Activated CD8-positive, alpha-beta memory T cell treated with anti-CD3 and anti-CD28 coated beads, Interleukin-2, amount 50 U/mL, for 1 hour (primary cell): ENCODE data around the gene GCLC.
"Not testable (repeated sequence)": the region's sequence is repeated elsewhere in the genome, so short reads cannot be mapped to it uniquely, and the experiment has no call there.

Experiments
- DNase-seq: peaks from one replicate; pipeline ENCODE4 v3.0.0-alpha.2; 2020; ENCODE audit errors: extremely low read depth

Gene GCLC

DNA sequence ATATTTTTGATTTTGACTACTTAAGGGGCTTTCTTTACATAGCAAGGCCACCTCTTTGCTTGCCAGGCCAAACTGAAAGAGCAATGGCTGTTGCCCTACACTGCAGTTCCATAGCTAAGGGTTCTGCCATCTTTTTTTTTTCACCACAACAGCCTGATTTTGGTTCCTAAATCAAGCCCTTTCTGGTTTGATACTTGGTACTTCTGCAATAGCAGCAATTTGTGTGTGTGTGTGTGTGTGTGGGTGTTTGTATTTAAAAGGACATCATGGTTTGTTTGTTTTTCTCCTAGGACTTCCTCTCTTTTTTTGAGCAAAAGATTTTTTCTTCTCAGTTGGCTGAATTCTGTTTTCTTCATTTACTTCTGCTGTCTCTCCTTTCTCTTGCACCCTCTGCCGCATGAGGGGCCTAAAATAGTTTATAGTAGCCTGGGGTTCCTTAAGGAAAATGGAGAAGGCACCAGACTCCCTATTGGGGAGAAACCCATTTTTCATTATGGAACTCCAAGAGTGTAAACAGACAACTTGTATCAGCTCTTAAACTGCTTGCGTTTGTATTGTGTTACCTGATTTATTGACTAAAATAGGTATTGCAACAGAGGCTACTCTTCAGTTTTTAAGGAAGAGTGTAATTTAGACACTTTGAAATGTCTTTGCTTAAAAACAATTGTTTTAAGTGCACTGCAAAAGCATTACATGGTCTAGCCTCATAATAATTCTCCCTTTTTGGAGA lies 12.2 kb upstream of the GCLC start:
- DNase-seq: no peak

DNA sequence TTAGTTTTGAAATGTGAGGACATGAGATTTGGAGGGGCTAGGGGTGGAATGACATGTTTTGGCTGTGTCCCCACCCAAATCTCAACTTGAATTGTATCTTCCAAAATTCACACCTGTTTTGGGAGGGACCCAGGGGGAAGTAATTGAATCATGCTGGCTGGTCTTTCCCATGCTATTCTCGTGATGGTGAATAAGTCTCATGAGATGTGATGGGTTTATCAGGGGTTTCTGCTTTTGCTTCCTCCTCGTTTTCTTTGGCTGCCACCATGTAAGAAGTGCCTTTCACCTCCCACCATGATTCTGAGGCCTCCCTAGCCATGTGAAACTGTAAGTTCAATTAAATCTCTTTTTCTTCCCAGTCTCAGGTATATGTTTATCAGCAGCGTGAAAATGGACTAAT lies 8.7 kb upstream of the GCLC start:
- DNase-seq: not testable (repeated sequence)

DNA sequence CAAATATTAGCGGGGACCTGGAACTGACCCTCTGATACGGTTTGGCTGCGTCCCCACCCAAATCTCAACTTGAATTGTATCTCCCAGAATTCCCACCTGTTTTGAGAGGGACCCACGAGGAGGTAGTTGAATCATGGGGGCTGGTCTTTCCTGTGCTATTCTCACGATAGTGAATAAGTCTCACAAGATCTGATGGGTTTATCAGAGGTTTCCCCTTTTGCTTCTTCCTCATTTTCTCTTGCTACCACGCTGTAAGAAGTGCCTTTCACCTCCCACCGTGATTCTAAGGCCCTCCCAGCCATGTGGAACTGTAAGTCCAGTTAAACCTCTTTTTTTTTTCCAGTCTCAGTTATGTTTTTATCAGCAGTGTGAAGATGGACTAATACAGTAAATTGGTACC lies 6.8 kb upstream of the GCLC start:
- DNase-seq: not testable (repeated sequence)

DNA sequence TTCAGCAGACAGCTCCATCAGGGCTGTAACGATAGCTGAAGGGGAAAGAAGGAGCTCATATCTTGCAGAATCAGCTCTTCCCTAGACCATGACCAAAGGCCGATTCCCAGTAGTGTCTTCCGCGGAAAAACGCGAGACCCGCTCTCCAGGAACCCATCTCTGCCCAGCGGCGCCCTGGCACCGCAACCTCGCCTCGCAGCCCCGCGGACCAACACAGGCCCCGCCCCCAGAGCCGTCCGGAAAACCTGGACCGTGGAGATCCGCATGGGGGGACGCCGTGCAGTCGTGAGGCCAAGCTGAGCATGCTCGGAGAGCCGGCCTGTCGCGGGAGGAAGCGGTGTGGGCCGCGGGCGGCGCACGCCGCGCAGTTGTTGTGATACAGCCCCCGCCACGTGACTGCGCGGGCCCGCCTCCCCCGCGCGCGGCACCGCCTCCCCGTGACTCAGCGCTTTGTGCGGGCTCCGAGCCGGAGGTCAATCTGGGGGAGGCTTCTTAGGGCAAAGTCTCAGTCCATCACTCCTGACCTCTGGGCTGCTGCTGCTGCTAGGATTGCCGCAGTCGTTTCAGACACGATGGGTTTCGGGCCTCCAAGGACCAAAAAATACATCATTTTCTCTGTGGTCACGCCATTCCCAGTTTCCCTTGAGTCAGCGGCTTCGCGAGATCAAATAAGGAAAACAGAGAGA lies 3.1 kb upstream of the GCLC start:
- DNase-seq: peak; percentile 77

DNA sequence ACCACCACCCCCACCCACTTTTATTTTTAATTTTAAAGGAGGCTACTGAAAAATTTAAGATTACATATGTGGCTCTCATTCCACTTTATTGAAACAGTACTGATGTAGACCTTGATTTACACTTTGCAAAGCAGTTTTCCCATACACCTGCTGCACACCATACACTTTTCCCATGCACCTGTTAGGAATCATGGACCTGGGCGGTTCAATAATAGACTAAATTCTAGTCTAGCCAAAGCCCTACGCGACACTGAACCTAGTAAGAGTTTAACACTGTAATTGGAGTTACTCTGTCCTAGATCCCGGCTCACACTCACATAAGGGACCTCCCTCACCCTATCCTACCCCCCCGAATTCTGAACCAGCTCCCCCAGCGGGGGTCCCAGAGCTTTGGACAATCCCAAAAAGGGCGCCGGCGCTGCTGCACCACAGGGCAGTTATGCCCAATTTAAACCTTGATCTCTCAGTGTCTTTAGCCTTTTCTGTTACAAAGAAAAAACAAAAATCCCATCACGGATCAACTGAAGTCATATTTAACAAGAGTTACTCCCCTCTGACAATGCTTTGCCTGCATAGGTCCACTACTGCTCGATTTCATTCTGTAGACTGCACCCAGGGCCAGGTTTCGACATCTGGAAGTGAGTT lies 2.4 kb upstream of the GCLC start:
- no peak for DNase-seq

DNA sequence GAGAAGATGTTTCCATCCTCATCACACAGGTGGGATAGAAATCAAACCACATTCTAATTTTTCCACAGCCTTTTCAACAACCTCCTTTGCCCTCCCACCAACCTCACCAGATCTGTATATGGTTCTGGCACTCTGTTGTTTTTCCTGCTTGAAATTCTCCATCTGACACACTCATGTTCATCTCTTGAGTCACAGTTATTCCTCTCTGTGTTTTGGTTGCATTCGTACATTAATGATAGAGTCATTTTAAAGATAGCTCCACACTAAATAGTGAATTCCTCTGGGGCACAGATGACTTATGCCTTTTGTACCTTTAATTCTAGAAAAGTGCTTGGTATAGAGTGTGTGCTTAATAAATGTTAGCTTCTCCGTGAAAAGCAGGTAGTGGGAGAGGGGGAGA lies 1.4 kb upstream of the GCLC start:
- DNase-seq: no peak

DNA sequence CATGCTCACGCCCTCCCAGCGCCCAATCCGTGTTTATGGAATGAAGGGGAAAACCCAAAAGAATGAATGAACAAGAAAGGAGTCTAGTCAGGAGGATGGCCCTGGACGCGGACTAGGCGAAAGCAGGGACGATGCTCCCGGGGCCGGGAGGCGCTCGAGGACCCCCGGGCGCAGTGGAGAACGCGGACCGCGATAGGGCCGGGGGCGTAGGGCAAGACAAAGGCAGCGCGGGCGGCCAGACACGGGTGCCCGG lies 758 bp downstream of the GCLC start:
- no peak for DNase-seq

DNA sequence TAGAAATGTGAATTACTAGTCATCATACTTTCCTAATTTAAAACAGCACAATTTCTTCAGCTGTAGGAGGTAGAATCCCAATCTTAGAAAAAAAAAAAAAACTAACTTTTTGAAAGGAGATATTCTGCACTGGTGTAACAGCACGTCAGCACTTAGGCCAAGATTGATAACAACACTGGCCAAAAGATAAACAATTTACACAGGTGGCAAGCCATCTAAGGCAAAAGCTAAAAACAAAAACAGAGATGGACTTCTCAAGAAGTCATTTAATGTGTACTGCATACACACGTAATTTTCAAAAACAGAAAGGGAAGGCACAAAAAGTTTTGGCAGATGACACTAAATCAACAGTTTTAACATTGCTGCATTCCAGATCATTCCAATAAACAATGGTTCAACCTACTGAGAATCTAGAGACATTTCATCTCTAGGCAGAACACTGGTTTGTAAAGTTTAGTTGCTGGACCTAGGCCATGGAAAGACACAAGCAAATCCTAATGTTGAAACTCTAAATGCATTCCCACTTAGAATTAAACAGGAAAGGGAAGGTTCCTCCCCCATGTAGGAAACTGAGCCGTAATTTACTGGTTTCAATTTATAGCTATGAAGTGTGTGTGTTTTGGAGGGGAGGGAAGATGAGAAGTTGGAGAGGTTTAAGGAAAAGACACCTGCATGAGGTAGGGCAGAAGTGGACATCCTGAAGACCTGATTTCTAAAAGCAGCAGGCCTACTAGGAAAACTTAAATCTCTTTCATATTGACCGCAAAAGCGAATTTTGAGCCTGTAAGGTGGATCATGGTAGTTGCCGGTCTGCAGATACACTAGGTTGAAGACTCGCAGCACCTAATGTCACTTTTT lies 1.3 kb downstream of the GCLC start:
- DNase-seq: no peak

DNA sequence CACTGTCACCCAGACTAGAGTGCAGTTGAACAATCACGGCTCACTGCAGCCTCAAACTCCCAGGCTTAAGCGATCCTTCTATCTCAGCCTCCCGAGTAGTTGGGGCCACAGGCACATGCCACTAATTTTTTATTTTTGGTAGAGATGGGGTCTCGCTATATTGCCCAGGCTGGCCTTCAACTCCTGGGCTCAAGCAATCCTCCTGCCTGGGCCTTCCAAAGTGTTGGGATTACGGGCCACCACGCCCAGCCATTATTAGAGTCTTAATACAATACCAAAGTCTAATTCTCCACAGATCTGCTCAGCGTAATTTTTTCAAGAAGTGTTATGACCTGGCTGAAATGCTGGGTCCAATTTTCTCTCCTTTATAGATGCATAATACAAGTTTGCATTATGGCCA lies 3.0 kb downstream of the GCLC start:
- DNase-seq: no peak

DNA sequence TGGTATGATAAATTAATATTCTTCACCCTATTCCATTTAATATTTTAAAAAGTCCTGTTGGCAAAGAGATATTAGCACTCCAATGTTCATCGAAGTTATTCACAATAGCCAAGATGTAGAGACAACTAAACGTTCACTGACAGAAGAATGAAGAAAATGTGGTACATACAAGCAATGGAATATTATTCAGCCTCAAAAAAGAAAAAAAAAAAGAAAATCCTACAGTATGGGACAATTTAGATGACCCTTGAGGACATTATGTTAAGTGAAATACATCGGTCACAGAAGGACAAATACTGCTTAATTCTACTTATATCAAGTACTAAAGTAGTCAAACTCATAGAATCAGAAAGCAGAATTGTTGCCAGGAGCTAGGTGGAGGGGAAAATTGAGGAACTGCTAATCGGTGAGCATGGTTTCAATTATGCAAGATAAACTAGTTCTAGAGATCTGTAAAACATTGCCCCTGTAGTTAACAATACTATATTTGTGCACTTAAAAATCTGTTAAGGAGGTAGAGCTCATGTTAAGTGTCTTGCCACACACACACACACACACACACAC lies 4.7 kb downstream of the GCLC start:
- no peak for DNase-seq

DNA sequence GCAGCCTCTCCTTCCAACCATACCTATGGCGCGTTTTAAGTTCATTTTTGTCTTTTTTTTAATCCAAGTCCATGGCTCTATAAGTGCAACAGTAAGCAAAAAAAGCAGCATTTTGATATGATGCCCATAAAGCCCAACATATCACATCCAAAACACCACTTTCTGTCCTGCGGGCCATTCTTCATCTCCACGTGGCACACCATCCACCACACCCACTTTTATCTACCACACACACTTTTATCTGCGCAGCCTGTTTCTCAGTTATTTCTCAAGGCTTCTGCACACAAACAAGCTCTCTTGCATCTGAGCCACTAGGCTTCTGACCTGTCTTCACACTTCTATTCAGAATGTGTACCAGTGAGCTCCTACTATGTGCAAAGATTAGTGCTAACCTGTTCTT lies 5.3 kb downstream of the GCLC start:
- DNase-seq: no peak

DNA sequence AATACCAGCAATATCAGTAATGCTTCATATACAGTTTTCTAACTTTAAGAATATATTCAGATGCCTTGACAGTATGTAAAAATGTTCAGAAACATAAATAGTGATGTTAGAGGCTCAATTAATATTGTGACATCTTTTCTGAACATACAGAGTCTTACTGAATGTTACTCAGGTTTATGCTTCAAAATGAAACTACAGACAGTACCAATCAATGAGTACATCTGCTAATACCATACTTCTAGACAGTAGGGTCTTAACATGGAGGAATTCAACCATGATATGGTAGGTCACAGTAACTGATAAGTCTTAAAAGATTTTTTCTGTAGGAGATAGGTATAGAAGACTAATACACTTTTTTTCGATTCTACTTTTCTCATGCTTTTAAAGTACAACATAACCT lies 8.3 kb downstream of the GCLC start:
- DNase-seq: no peak

DNA sequence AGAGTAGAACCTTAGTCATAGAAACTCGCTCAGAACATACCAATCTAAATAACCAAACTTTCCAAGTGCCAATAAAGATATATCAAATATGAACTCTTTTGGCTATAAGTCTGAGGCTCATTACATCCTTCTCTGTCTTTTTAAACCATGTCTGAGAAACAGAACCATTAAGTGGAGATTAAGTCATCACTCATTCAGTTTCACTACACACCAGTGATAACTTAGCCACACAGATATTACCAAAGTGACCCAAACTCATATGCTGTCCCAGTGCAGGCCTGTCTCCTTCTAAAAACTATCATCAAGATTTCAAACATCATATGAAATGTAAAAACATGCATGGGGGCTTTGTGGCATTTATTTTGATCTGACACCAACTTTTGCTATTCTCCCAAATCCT lies 12.0 kb downstream of the GCLC start:
- no peak for DNase-seq

DNA sequence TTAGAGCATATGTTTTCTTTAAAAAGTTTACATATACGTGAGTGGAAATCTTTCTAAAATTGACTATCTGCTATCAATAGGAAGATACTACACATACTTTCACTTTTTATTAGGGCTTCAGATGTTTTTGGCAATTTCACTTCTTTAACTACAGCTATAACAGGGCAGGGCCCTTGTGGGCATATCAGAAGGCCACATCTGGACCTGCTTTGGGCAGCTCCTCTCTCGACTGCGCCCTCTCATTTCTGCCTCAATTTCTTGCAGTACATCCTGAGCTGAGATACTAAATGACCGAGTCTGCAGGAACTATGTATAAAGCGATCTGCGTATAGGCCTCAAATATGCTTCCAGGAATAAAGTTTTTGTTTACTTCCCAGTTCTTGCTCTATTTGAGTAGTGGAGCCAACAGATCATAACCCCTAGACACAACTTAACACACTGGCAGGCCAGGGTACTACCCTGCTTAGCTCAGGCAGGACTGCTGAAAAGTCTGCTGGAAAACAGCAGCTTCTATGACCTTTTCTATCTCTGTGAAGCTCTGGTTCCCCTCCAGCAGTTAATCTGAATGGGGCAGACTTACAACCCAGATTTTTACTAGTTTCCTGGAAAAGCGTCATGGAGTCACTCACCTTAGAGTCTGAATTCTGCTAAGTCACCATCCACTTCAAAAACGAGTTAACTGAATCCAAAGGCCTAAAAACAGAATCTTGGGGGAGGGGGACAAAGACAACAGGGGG lies 12.7 kb downstream of the GCLC start:
- DNase-seq: no peak

DNA sequence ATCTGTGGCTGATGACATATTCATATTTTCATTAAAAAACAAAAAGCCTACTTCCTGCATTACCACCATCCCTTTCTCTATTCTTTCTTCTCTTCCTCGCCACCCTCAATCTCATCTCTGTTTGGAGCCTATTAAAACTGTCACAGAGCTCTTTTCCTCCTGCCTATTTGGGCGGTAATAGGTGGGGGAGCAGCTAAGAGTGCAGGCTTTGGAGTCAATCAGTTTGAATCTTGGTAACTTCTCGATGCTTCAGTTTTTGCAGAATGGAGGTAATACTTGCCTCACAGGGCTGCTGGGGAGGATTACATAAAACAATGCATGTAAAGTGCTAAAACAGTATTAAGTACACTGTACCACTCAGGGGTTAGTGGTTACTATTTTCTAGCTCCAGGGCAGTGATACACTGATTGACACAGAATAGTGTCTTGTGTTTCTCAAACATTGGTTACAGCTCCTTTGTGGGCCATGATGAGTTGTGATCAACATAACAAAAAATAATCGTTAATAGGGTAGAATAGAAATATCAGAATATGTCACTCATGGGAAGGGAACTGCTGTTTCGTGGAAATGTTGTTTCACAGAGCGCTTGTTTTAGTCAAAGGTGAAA lies 14.0 kb downstream of the GCLC start:
- no peak for DNase-seq

DNA sequence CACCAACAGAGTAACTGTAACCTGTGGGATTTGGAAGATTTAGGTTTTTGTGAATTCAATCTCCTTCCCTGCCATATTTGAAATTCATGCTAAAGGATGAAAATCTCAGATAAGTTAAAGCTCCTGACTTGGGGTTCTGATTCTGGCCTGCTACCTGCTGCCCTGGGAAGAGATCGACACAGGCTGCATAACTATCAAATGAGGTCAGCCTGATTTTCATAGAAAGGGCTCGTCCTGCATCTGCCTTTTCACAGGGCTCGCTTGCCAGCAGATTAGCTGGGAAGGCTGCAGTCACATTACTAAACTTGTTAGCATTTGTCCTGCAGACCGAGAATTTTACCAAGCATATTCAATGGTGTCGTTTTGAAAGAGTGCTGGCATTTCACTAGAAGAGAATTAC lies 14.6 kb downstream of the GCLC start:
- DNase-seq: no peak

DNA sequence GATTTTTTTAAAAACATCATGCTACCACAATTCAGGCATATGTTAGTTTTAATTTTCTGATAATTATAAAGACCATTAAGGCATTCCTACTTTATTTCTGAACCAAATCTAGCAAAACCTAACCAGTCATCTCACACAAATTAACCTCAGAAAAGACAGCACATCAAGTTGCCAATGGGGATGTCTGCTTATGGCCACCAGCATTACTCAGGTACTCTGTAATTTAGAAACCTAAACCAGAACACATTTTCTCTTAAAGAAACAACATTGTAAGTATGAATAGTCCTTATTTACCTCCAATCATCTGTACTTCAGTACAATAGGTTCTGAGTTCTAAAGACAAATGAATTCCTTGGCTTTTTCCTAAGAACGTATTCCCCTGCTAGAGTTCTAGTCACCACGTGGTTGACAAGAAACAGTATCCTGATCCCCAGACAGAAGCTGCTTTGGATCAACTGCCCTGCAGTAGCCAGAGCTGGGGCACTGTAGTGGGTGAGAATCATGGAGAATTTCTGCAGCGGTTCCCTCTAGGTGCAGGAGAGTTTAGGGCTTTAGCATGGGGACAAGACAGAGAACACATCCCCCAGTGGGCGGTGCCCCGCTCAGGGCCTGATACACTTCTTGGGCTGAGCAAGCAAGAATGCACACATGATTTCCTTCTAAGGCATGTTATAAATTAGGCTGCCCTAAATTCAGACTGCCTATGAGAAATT lies 15.4 kb downstream of the GCLC start:
- DNase-seq: no peak

DNA sequence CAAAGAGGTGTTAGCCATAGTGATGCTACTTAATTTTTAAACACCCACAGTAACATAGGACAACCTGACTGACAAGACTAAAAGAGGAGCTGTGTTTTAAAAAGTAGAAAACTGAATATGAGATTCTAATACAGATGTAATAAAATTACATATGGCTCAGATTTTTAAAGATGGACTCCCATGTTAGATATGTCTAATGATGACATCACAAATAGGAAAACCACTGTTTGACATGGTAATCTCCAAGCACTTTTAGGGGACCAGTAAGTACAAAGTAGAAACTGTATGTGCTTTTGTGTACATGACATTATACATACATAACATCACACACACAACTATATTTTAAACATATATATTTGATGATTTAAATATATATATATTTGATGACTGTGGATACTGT lies 16.8 kb downstream of the GCLC start:
- DNase-seq: no peak

DNA sequence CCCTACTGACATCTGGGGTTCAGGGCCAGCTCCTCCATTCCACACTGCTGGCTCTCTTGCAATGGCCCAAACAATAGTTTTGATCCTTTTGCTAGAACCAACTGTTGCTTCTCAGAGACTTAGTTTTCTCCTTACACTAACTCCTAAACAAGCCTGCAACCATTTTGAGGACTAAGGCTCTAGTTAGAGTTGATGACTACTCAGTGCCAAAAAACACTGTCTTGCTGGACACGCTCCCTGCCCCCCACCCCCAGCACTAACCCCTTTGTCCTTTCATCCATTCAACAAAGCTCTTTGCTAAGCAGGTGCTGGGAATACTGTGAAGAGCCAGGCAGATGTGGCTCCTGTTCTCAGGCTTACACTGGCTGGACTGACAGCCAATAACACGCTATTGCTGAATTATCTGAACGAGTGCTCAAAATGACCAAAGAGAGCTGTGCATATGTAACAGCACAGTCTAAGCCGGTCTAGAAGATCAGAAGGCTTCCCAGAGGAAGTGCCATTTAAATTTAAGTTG lies 17.6 kb downstream of the GCLC start:
- DNase-seq: no peak

DNA sequence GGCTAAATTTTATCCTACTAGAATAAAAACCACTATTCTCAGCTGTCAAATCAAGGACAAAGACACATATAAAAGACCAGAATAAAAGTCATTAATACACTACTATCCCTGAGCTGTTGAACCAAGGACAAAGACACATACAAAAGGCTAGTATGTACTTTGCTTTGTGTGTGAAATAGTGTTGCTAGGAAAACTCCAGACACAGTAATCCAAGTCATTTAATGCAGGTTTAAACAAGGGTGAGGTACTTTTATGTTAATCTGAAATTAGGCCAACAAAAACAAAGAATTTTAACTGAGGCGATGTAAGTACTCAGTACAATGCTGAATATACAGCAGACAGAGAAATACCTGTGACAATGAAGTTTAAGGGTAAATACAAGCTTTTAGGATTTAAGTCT lies 18.9 kb downstream of the GCLC start:
- no peak for DNase-seq
